Endothelial cell (in vitro differentiated cells): ENCODE measurements around the gene TRAPPC12. TPM values are rescaled to one million over a fixed set of nuclear protein-coding genes. Genes with fewer than 3 reads are reported as not detected.
A peak's percentile ranks its signal among the peaks of the same experiment; 100 is the strongest.

ENCODE experiments used
- DNase-seq: peaks from one replicate; pipeline ENCODE4 v3.0.0; 2021; ENCODE audit warnings: low spot score
- H3K27ac Mint-ChIP-seq: one replicate; pipeline ENCODE4 v1.8.0; 2021; ENCODE audit warnings: mixed read lengths, inconsistent platforms; ENCODE audit not compliant: unreplicated experiment
- H3K27me3 Mint-ChIP-seq: one replicate; pipeline ENCODE4 v1.8.0; 2021; ENCODE audit warnings: mild to moderate bottlenecking, moderate library complexity, mixed read lengths, inconsistent platforms; ENCODE audit not compliant: unreplicated experiment
- H3K36me3 Mint-ChIP-seq: one replicate; pipeline ENCODE4 v1.8.0; 2021; ENCODE audit warnings: mild to moderate bottlenecking, low read depth, mixed read lengths, inconsistent platforms; ENCODE audit not compliant: unreplicated experiment
- H3K4me1 Mint-ChIP-seq: one replicate; pipeline ENCODE4 v1.8.0; 2021; ENCODE audit warnings: mild to moderate bottlenecking, mixed read lengths, inconsistent platforms; ENCODE audit not compliant: unreplicated experiment
- H3K4me3 Mint-ChIP-seq: one replicate; pipeline ENCODE4 v1.8.0; 2021; ENCODE audit warnings: mild to moderate bottlenecking, mixed read lengths, inconsistent platforms; ENCODE audit not compliant: unreplicated experiment
- H3K9me3 Mint-ChIP-seq: one replicate; pipeline ENCODE4 v1.8.0; 2021; ENCODE audit warnings: mixed read lengths, inconsistent platforms; ENCODE audit not compliant: unreplicated experiment
- CTCF ChIP-seq: fragments of 200-600 bp; sonication (generic); IDR thresholded peaks from one replicate; pipeline ENCODE4 v1.5.0; 2021; ENCODE audit warnings: antibody characterized with exemption; ENCODE audit not compliant: unreplicated experiment
- total RNA-seq: library from RNA; stranded (reverse); fragmentation: NEBNext Ultra II Directional; extraction: Animal tissue kit (Norgen Biotek cat#: 25700); gene quantifications from one replicate; pipeline ENCODE4 v1.2.1, GENCODE V29; 2021; ENCODE audit not compliant: unreplicated experiment

The TRAPPC12 gene
- total RNA-seq, 1 donor from 2014 or later = 105 TPM

- Mint-ChIP-seq H3K4me1 (peaks cover 25% of the 10 kb centered on the region), H3K9me3 (no peaks in the 10 kb centered on the region), H3K36me3 (peaks cover 8% of the 10 kb centered on the region), H3K4me3 (peak within 1 kb of the TSS; percentile 97), H3K27ac (peak within 1 kb of the TSS; percentile 96), H3K27me3 (peaks cover 12% of the 10 kb centered on the region)
- no peak for TF ChIP-seq CTCF
- DNase-seq = peak; percentile 95
Measured at GRCh38 chr2:3377612-3378432, 1.7 kb upstream of the TRAPPC12 start, which contains the start of gene EIPR1. Gene EIPR1 (minus strand): TSS chr2:3377818. CDS start chr2:3377689, 129 bp downstream.

- Mint-ChIP-seq H3K27me3 (peaks cover 12% of the 10 kb centered on the region), H3K36me3 (peaks cover 8% of the 10 kb centered on the region), H3K27ac (peak overlapping the region; percentile 77), H3K4me1 (peaks cover 25% of the 10 kb centered on the region), H3K9me3 (no peaks in the 10 kb centered on the region), H3K4me3 (peak overlapping the region; percentile 97)
- DNase-seq = no peak
- no peak for TF ChIP-seq CTCF
Measured at GRCh38 chr2:3379339-3379646, 201 bp upstream of the TRAPPC12 start.

GRCh38 chr2:3386448-3386958, 7.0 kb downstream of the TRAPPC12 start:
- H3K9me3 Mint-ChIP-seq = no peaks in the 10 kb centered on the region
- DNase-seq = no peak
- H3K4me1 Mint-ChIP-seq = no peaks in the 10 kb centered on the region
- no peaks in the 10 kb centered on the region for H3K27me3 Mint-ChIP-seq
- no peak overlapping the region for H3K27ac Mint-ChIP-seq
- no peak for TF ChIP-seq CTCF
- no peak overlapping the region for H3K4me3 Mint-ChIP-seq
- peaks cover 23% of the 10 kb centered on the region for H3K36me3 Mint-ChIP-seq

- no peak for TF ChIP-seq CTCF
Measured at GRCh38 chr2:3387011-3387410, 7.5 kb downstream of the TRAPPC12 start.

GRCh38 chr2:3387644-3388411, 8.3 kb downstream of the TRAPPC12 start:
- no peaks in the 10 kb centered on the region for H3K27me3 Mint-ChIP-seq
- H3K36me3 Mint-ChIP-seq = peaks cover 30% of the 10 kb centered on the region
- DNase-seq = no peak
- no peak overlapping the region for H3K27ac Mint-ChIP-seq
- H3K4me3 Mint-ChIP-seq = no peak overlapping the region
- no peaks in the 10 kb centered on the region for H3K4me1 Mint-ChIP-seq
- no peak for TF ChIP-seq CTCF
- no peaks in the 10 kb centered on the region for H3K9me3 Mint-ChIP-seq

More at GRCh38 chr2:3387011-3387410, 7.5 kb downstream of the TRAPPC12 start:
- DNase-seq = no peak
- H3K27me3 Mint-ChIP-seq = no peaks in the 10 kb centered on the region
- H3K27ac Mint-ChIP-seq = no peak overlapping the region
- H3K36me3 Mint-ChIP-seq = peaks cover 24% of the 10 kb centered on the region
- H3K4me3 Mint-ChIP-seq = no peak overlapping the region
- H3K4me1 Mint-ChIP-seq = no peaks in the 10 kb centered on the region
- no peaks in the 10 kb centered on the region for H3K9me3 Mint-ChIP-seq
